ENCODE data around the gene CA10. TPM values are rescaled to one million over a fixed set of nuclear protein-coding genes. Genes with fewer than 3 reads are reported as not detected.

Gene CA10
- total RNA-seq, 1 donor from 2014 or later, result not detected

DNA sequence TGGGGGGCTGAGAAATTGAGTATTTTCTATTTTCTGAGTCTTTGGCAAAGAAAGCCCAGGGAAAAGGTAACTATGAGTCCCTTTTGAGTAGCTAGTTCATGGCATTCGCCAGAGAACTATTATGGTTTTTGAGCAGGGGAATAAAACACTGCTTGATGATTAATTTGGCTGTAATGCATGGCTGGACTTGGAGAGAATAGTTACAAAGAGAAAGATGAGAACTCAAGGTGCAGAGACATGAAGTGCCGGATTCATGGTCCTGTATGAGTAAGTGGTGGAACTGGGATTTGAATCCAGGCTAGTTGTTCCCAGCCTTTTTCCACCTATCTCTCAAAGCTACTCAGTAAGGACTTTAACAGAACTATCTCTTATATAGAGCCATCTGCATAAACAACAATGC is 266.6 kb downstream of the CA10 start:
- H3K9me3 Mint-ChIP-seq (ENCODE audit: unreplicated experiment), result no peaks in the 10 kb centered on the region
- H3K4me3 Mint-ChIP-seq (ENCODE audit: unreplicated experiment), result no peak overlapping the region
- TF ChIP-seq, protein P1, sequence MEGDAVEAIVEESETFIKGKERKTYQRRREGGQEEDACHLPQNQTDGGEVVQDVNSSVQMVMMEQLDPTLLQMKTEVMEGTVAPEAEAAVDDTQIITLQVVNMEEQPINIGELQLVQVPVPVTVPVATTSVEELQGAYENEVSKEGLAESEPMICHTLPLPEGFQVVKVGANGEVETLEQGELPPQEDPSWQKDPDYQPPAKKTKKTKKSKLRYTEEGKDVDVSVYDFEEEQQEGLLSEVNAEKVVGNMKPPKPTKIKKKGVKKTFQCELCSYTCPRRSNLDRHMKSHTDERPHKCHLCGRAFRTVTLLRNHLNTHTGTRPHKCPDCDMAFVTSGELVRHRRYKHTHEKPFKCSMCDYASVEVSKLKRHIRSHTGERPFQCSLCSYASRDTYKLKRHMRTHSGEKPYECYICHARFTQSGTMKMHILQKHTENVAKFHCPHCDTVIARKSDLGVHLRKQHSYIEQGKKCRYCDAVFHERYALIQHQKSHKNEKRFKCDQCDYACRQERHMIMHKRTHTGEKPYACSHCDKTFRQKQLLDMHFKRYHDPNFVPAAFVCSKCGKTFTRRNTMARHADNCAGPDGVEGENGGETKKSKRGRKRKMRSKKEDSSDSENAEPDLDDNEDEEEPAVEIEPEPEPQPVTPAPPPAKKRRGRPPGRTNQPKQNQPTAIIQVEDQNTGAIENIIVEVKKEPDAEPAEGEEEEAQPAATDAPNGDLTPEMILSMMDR (IDR thresholded peaks at IDR 0.05), result no peak
- H3K36me3 Mint-ChIP-seq (ENCODE audit: unreplicated experiment), result no peaks in the 10 kb centered on the region
- DNase-seq (ENCODE audit: extremely low spot score, unreplicated experiment), result no peak
- H3K4me1 Mint-ChIP-seq (ENCODE audit: unreplicated experiment), result no peaks in the 10 kb centered on the region
- H3K27me3 Mint-ChIP-seq (ENCODE audit: unreplicated experiment), result no peaks in the 10 kb centered on the region
- H3K27ac Mint-ChIP-seq (ENCODE audit: unreplicated experiment), result no peak overlapping the region

DNA sequence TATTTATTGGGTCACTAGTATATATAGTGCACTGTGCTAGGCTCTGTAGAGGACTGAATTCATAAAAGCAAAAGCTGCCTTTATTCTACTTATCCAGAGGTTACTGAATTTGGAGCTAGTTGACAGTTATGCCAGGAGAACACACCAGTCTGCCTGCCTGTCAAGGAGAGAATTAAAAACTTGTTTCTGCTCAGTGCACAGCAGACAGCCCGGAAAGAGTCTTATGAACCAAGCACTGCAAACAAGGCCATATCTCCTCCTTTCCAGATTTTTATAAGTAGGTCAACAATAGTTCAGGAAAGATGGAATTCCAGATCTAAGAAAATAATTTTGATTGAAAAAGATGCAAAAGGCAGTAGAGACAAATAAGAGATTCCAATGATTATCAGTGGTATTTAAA is 267.8 kb downstream of the CA10 start:
- TF ChIP-seq, protein P1 (IDR thresholded peaks at IDR 0.05), result no peak
- H3K36me3 Mint-ChIP-seq (ENCODE audit: unreplicated experiment), result no peaks in the 10 kb centered on the region
- no peak overlapping the region for H3K27ac Mint-ChIP-seq (ENCODE audit: unreplicated experiment)
- no peaks in the 10 kb centered on the region for H3K4me1 Mint-ChIP-seq (ENCODE audit: unreplicated experiment)
- H3K27me3 Mint-ChIP-seq (ENCODE audit: unreplicated experiment), result no peaks in the 10 kb centered on the region
- no peak for DNase-seq (ENCODE audit: extremely low spot score, unreplicated experiment)
- no peak overlapping the region for H3K4me3 Mint-ChIP-seq (ENCODE audit: unreplicated experiment)
- no peaks in the 10 kb centered on the region for H3K9me3 Mint-ChIP-seq (ENCODE audit: unreplicated experiment)

DNA sequence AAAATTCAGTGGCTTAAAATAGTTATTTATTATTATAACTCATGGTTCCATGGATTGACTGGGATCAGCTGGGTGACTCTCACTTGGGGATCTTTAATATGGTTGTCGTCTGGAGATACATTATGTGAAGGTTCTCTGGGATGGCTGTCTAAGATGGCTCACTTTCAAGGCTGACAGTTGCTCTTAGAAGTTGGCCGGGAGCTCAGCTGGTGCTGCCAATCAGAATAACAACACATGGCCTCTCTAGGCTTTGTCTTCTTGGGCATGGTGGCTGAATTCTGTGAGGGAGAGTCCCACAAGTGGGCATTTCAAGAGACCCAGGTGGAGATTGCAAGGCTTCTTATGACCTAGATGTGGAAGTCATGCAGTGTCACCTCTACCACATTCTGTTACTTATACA is 269.7 kb downstream of the CA10 start:
- TF ChIP-seq, protein P1 (IDR thresholded peaks at IDR 0.05), result no peak
- no peak overlapping the region for H3K4me3 Mint-ChIP-seq (ENCODE audit: unreplicated experiment)
- DNase-seq (ENCODE audit: extremely low spot score, unreplicated experiment), result no peak
- H3K36me3 Mint-ChIP-seq (ENCODE audit: unreplicated experiment), result no peaks in the 10 kb centered on the region
- no peaks in the 10 kb centered on the region for H3K4me1 Mint-ChIP-seq (ENCODE audit: unreplicated experiment)
- no peaks in the 10 kb centered on the region for H3K27me3 Mint-ChIP-seq (ENCODE audit: unreplicated experiment)
- H3K9me3 Mint-ChIP-seq (ENCODE audit: unreplicated experiment), result no peaks in the 10 kb centered on the region
- no peak overlapping the region for H3K27ac Mint-ChIP-seq (ENCODE audit: unreplicated experiment)

DNA sequence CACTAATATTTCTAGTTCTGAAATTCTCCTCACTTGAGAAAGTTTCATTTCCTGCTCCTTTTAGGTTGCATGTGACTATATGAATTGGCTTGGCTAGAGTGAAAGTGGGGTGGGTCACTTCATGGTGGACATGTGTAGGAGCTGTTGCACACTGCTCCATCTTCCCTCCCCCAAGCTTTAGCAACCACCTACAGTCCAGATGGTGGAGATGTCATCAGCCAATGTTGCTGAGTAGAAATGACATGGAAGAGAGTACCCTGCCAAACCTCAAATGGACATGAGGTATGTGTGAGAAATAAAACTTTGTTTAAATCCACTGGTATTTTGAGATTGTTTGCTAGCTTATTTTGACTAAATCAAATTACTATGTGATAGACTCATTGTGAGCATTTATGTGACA is 281.5 kb downstream of the CA10 start:
- no peaks in the 10 kb centered on the region for H3K36me3 Mint-ChIP-seq (ENCODE audit: unreplicated experiment)
- H3K27me3 Mint-ChIP-seq (ENCODE audit: unreplicated experiment), result peaks cover 3% of the 10 kb centered on the region
- no peaks in the 10 kb centered on the region for H3K4me1 Mint-ChIP-seq (ENCODE audit: unreplicated experiment)
- H3K9me3 Mint-ChIP-seq (ENCODE audit: unreplicated experiment), result no peaks in the 10 kb centered on the region
- H3K4me3 Mint-ChIP-seq (ENCODE audit: unreplicated experiment), result no peak overlapping the region
- TF ChIP-seq, protein P1 (IDR thresholded peaks at IDR 0.05), result no peak
- no peak for DNase-seq (ENCODE audit: extremely low spot score, unreplicated experiment)
- no peak overlapping the region for H3K27ac Mint-ChIP-seq (ENCODE audit: unreplicated experiment)

DNA sequence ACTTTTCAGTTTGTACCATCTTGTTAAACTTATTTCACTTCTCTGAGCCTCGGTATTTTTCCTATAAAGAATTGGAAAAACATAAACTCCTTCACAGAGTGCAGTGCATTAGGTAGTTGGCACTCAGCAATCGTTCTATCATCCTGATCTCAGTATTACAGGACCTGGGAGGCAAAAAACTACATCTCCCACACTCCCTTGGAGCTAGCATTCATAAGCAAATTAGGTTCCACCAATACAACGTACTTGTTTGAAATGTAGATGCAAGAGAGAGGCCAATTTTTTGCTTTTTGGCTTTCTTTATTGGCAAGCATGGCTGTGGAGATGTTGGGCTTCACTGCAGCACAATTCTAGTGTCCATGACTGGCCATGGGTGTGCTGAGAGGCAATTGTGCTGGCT is 285.2 kb downstream of the CA10 start:
- Mint-ChIP-seq H3K27ac (ENCODE audit: unreplicated experiment) (no peak overlapping the region), H3K4me1 (ENCODE audit: unreplicated experiment) (no peaks in the 10 kb centered on the region)
- TF ChIP-seq, protein P1 (IDR thresholded peaks at IDR 0.05), result no peak

More for the DNA sequence above, 285.2 kb downstream of the CA10 start:
- no peak for DNase-seq (ENCODE audit: extremely low spot score, unreplicated experiment)
- H3K27me3 Mint-ChIP-seq (ENCODE audit: unreplicated experiment), result peaks cover 5% of the 10 kb centered on the region
- H3K36me3 Mint-ChIP-seq (ENCODE audit: unreplicated experiment), result no peaks in the 10 kb centered on the region
- no peak overlapping the region for H3K4me3 Mint-ChIP-seq (ENCODE audit: unreplicated experiment)
- no peaks in the 10 kb centered on the region for H3K9me3 Mint-ChIP-seq (ENCODE audit: unreplicated experiment)

Data from osteocyte (in vitro differentiated cells).